ENCODE results near the gene HECA.
"Not testable (repeated sequence)": the region's sequence is repeated elsewhere in the genome, so short reads cannot be mapped to it uniquely, and the experiment has no call there.

HECA gene

GRCh38 chr6:139219271-139219729 lies 84.4 kb downstream of the HECA start:
- peak; percentile 78 for DNase-seq (ENCODE audit: low spot score)
- peak; percentile 94 for TF ChIP-seq CTCF (IDR thresholded peaks at IDR 0.05; ENCODE audit: extremely low read depth, missing control alignments)

GRCh38 chr6:139219746-139220145 lies 84.9 kb downstream of the HECA start:
- no peak for TF ChIP-seq CTCF (IDR thresholded peaks at IDR 0.05; ENCODE audit: extremely low read depth, missing control alignments)
- DNase-seq (ENCODE audit: low spot score) = no peak

GRCh38 chr6:139228387-139228786 lies 93.5 kb downstream of the HECA start:
- DNase-seq (ENCODE audit: low spot score) = not testable (repeated sequence)

Measured in GM20000 (cell line).